ENCODE measurements around the gene PEPD.
"Not testable (repeated sequence)": the region's sequence is repeated elsewhere in the genome, so short reads cannot be mapped to it uniquely, and the experiment has no call there.

PEPD gene

DNA sequence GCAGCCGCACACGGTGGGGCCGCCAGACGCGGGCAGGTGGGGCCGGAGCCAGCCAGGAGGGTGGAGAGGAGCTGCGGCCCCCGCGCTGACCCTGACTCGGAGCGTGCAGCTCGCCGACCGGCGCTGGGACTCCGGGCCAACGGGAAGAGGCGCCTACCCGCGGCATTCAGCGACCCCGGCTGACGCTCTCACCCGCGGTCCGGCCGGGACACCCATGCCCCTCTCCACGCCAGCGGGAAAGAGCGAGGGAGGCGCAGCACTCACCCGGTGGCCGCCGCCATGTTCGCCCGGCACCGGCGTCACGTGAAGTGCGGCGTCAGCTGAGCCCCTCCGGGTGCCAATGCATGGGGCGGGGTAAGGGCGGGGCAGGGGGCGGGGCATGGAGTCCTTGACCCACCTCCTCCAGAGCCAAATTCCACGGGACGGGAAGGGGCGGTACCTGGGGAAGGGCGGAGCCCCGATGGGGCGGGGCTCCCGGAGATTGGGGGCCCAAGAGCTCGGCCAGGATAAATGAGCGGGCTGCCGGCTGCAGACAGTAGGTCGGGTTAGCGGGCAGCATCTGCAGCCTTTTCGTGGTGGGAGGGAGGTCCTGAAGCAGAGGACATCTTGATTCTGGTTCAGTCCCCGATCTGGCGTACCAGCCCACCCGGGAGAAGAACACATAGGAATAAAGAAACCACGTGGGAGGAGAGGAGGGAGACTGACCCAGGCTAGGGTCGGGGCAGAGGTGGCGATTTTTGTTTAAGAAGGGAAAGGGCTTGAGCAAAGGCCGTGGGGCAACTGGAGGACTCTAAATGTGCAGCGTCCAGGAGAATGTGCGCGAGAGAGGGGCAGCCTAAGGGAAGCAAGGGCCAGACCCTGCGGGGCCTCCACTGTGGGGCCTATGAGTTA, at the start of gene PEPD:
PEPD (minus strand) TSS at position 312 of the 891 bp plus-strand sequence; CDS start at position 281, 31 bp downstream.
- in situ Hi-C loops (cut with MboI; ENCODE audit: low sequenced_read_pairs): no loop called here

DNA sequence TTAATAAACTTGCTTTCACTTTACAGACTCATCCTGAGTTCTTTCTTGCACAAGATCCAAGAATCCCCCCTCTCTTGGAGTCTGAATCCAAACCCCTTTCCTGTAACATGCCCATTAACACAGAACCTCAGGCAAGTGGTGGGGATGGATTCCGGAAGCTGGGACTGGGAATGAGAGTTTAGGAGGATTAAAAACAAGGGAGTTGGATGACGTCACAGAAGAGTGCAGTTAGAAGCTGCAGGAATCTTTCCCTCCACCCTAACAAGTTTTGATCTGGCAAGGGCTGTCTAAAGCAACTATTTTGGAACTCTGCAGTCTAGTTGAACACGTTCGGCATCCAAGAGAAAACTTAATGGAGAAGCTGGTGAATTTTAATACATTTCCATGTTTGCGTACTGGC, 48.2 kb upstream of the PEPD start:
- in situ Hi-C loops (cut with MboI; ENCODE audit: low sequenced_read_pairs): no loop called here

DNA sequence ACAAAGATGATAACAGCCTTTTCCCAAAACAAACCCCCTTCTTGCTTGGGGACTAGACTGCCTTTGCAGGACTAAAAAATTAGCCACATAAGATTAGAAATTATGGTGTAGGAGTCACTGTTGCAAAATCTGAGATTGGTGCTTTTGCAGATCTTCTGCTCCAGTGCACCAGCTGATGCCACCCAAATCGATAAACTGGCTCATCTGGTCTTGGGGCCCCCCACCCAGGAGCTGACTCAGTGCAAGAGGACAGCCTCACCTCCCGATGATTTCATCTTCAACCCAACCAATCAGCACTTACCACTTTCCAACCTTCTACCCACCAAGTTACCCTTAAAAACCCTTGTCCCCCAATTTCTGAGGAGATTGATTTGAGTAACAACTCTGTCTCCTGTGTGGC, 47.1 kb upstream of the PEPD start:
- in situ Hi-C loops (cut with MboI; ENCODE audit: low sequenced_read_pairs): no loop called here

DNA sequence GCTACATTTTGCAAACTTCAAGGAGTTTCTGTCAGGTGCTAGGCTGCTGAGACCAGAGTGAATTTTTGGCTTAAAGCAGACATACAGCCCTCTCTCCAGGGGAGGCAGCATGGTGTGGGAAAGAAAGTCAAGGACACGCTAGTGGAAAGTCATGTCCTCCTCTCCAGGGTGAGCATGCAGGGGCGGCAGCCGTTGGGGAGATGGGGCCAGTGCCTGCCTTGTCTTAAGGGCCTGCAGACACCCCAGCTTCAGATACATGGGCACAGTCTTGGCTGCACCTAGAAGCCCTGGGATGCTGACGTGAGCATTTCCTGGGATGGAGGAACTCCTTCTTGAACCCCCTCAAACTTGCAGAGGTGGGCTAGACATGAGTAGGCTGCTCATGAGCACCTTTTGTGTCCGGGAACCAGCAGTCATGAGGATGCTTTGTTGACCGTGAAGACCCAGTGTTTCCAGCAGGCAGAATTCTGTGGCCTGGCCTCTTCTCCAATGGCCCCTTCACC, 43.3 kb upstream of the PEPD start:
- in situ Hi-C loops (cut with MboI; ENCODE audit: low sequenced_read_pairs): no loop called here

DNA sequence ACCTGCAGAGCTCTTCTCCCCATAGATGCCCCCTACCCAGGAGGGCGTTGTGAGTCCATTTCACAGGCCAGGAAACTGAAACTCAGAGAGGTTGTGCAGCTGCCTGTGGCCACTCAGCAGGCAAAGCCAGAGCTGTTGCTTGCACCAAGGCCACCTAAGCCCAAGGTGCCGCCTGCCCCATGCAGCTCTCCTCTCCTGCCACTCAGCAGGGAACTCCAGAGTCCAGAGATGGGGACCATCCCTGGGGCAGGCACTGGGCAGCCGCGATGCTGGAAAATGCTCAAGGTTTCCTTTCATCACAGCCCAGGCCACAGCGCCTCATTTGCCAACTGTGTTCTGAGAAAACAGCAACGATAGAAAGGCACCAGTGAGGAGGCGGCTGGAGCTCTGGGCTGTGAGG, 41.0 kb upstream of the PEPD start:
- in situ Hi-C loops (cut with MboI; ENCODE audit: low sequenced_read_pairs): no loop called here

- in situ Hi-C loops (cut with MboI; ENCODE audit: low sequenced_read_pairs): not testable (repeated sequence)
These were observed 40.1 kb upstream of the PEPD start for GRCh38 chr19:33561666-33562065.

DNA sequence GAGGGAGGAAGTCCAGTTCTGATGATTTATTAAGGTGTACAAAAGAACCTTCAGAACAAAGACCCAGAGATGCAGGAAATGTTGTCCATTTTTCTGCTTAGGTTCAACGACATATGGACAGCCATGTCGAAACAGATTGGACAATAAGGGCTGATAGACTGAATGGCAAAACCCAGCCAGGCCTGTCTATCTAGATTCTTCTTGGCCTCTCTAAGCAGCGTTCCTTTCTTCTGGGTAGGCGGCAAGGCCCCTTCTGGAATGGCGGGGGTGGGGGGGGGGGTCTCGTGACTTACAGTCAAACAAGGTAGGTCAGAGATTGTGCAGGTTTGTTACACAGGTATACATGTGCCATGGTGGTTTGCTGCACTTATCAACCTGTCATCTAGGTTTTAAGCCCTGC, 39.7 kb upstream of the PEPD start:
- in situ Hi-C loops (cut with MboI; ENCODE audit: low sequenced_read_pairs): no loop called here

DNA sequence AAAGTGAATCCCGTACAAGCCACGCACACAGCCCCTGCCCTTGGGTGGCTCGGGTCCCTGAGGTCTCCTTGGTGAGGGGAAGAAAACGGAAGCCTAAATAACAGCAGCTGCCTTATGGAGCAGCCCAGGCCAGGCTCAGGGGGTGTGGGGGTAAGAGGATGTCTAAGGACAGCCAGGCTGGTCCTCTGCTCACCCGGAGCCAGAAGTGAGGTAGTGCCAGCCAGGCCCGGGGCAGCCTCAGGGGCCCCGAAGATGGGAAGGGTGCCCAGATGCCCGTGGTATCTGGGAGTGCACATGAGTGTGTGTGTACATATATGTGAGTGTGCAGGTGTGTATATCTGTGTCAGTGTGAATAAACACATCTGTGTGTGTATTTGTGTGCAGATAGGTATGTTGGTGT, 38.4 kb upstream of the PEPD start:
- in situ Hi-C loops (cut with MboI; ENCODE audit: low sequenced_read_pairs): no loop called here

GRCh38 chr19:33558856-33559255, 37.3 kb upstream of the PEPD start:
- in situ Hi-C loops (cut with MboI; ENCODE audit: low sequenced_read_pairs): no loop called here

- in situ Hi-C loops (cut with MboI; ENCODE audit: low sequenced_read_pairs): no loop called here
These were observed 36.6 kb upstream of the PEPD start for GRCh38 chr19:33558151-33558550.

DNA sequence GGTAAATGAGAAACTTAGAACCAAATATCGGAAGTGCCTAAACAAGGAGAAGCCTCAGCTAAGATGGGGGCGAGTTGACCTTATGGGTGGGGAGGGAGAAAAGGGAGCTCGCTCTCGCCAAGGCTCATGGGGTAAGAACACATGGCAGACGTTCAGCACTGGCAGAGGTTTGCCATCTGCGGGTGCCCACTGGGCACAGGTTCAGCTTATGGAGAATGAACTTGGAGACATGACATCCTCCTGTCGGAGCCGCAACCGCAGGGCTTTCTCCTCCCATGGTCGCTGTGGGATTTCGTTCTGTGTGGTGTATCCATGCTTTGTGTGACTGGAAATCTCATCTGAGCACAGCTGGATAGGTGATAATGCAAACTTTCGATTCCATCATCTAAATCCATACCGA, 36.1 kb upstream of the PEPD start:
- in situ Hi-C loops (cut with MboI; ENCODE audit: low sequenced_read_pairs): no loop called here

DNA sequence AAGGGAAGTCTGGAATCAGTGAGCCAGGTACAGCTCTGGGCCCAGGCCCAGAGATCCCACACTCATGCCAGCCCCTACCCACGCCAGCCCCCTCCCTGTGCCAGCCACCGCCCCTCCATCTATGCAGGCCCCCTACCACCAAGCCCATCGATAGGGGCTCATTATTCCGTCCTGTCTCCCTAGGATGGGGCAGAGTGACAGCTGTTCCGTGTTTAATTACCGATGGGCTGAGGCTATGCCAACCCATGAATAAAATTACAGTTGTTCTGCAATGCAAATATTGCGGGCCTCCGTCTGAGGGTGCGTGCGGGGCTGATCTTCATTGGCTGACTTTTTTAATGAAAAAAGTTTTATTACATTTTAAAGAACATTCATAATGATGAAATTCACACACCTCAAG, 35.6 kb upstream of the PEPD start:
- in situ Hi-C loops (cut with MboI; ENCODE audit: low sequenced_read_pairs): no loop called here

DNA sequence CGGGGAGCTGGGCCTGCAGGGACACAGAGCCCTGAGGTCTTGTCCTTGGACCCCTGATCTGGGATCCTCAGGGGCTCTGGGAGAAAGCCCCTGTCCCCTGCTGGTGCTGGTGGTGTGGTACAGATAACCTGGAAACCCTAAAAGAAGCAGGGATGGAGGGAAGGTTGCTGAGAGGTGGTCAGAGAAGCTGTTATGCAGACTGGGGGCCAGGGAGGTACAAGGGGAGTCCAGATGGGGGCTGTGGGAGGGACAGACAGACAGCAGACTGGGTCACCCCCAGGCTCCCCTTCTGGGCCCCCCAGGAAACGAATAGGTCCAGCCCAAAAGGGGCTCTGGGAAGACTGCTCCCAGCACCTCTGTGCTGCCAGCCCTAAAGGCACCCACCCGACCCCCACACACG, 34.7 kb upstream of the PEPD start:
- in situ Hi-C loops (cut with MboI; ENCODE audit: low sequenced_read_pairs): no loop called here

DNA sequence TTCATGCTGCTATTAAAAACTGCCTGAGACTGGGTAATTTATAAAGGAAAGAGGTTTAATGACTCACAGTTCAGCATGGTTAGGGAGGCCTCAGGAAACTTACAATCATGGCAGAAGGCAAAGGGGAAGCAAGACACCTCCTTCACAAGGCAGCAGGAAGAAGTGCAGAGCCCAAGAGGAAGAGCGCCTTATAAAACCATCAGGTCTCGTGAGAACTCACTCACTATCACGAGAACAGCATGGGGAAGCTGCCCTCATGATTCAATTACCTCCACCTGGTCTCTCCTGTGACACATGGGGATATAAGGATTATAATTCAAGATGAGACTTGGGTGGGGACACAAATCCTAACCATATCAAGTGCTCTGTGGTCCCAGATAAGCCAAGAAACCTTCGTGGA, 34.1 kb upstream of the PEPD start:
- in situ Hi-C loops (cut with MboI; ENCODE audit: low sequenced_read_pairs): not testable (repeated sequence)

GRCh38 chr19:33554821-33555220, 33.2 kb upstream of the PEPD start:
- in situ Hi-C loops (cut with MboI; ENCODE audit: low sequenced_read_pairs): no loop called here

- in situ Hi-C loops (cut with MboI; ENCODE audit: low sequenced_read_pairs): no loop called here
These were observed 32.8 kb upstream of the PEPD start for GRCh38 chr19:33554391-33554790.

- in situ Hi-C loops (cut with MboI; ENCODE audit: low sequenced_read_pairs): no loop called here
These were observed 32.1 kb upstream of the PEPD start for GRCh38 chr19:33553530-33554310.

DNA sequence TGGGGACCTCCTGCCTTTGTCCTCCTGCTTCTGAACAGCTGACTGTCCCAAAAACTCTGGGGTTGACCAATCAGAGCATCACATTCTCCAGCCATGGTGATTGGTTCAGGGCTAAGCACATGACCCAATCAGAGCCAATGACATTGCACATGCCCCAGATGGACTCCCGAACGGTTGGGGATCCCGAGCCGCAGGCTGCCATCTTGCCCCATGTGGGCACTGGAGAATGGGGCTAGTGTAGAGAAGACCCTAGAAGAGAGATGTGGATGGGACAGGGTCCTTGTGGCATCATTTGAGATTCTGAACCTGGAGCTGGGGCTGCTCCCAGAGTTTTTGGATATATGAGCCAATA, 31.3 kb upstream of the PEPD start:
- in situ Hi-C loops (cut with MboI; ENCODE audit: low sequenced_read_pairs): no loop called here

DNA sequence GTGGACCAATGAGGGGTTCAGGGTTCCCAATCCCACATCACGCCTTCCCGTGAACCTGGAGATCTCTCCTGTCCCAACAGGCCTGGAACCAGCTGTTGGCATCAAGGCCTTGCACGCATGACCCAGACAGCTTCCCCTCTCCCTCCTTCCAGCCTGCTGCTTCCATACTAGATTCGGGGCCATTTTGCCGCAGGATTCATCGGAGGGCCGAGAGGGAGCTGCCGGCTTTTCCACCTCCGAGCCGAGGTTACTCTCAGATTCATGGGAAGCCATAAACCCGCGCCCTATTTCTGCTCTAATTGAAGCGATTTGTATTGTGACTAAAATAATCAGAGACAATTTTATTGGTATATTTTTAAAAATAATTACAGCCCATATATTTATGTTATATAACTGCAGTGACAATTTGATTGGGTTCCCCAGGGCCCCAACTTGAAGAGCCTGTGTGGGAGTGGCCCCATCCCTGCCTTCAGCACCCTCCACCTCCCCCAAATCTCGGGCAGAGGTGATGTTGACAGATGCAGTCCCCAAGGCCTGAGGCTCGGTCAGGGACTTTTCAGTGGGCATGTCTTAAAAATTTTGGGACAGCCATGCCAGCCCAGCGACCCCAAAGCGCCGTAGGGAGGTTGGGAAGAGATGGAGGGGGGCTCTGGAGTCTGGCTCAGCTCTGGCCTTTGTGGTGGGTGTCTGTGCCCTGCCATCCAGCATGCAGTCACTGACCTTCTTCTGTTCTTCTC, 30.8 kb upstream of the PEPD start:
- in situ Hi-C loops (cut with MboI; ENCODE audit: low sequenced_read_pairs): no loop called here

DNA sequence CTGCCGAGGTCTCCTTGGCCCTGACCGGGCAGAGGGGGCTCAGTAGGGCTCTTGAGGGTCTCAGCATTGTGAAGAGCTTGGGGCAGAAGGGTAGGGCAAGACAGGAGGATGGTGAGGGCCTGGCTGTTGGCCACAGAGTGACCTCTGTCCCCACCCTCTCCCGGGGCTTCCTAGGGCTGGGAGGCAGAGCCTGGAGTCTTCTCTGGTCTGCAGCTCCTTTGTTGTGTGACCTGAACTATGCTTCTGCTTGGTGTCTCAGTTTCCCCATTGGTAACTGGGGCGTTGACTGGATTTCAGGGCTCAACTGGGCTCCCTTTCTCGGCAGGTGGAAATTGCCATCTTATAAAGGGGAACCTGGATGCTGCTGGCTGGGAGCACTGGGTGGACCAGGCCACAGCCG, 30.1 kb upstream of the PEPD start:
- in situ Hi-C loops (cut with MboI; ENCODE audit: low sequenced_read_pairs): no loop called here

- in situ Hi-C loops (cut with MboI; ENCODE audit: low sequenced_read_pairs): no loop called here
These were observed 29.2 kb upstream of the PEPD start for GRCh38 chr19:33550768-33551167.

Measured in hTERT RPE-1 (cell line).